ENCODE measurements around the gene USP40.

USP40 gene

DNA sequence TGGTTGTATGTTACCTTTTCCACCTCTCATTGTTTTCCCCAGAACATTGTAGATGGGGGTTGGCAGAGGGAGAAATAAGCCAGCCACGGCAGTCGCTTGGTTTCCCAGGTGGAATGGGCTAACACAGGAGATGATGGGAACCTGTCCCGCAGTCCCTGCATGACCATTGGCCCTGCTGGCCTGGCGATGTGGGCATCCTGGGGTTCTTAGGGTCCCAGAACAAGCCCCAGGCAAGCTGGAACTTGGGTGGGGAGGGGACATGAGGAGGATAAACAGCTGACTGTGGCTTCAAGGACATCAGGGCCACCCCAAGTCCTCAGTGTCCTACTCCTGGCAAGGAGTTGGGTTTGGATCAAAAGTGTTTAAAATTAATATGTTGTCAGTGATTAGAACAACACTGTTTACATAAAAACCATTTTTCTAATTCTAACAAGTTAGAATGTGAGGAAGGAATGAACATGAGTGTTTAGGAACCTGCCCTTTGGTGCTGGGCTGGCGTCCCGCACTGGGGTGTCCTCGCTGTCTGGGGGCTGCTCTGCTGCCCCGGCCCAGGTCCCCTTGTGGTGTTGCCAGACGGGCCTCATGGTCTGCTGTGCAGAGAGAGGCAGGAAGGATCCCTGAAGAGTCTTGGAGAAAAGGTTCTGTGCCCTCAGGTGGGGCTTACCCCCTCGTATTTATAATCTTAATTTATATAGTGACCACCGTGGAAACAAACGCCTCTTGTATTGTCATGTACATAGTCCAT is 95.1 kb downstream of the USP40 start:
- no peak for TF ChIP-seq EZH2phosphoT487 (IDR thresholded peaks at IDR 0.05; ENCODE audit: borderline replicate concordance)
- TF ChIP-seq, protein P1, sequence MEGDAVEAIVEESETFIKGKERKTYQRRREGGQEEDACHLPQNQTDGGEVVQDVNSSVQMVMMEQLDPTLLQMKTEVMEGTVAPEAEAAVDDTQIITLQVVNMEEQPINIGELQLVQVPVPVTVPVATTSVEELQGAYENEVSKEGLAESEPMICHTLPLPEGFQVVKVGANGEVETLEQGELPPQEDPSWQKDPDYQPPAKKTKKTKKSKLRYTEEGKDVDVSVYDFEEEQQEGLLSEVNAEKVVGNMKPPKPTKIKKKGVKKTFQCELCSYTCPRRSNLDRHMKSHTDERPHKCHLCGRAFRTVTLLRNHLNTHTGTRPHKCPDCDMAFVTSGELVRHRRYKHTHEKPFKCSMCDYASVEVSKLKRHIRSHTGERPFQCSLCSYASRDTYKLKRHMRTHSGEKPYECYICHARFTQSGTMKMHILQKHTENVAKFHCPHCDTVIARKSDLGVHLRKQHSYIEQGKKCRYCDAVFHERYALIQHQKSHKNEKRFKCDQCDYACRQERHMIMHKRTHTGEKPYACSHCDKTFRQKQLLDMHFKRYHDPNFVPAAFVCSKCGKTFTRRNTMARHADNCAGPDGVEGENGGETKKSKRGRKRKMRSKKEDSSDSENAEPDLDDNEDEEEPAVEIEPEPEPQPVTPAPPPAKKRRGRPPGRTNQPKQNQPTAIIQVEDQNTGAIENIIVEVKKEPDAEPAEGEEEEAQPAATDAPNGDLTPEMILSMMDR (conservative IDR thresholded peaks at IDR 0.05; ENCODE audit: low read length), result no peak
- Histone ChIP-seq H3K9ac (ENCODE audit: low read depth, low read length, poor library complexity, severe bottlenecking) (no peak overlapping the region), H3K79me2 (ENCODE audit: insufficient read depth, low read length) (no peaks in the 10 kb centered on the region), H3K9me3 (ENCODE audit: insufficient read depth, low read depth, low read length) (no peaks in the 10 kb centered on the region), H3K9me2 (replicated peaks; ENCODE audit: low read depth, low read length) (no peaks in the 10 kb centered on the region), H3K4me1 (ENCODE audit: insufficient read depth, low read length, poor library complexity, severe bottlenecking) (no peaks in the 10 kb centered on the region), H3F3A (ENCODE audit: low read depth) (no peaks in the 10 kb centered on the region), H3K36me3 (ENCODE audit: insufficient read depth, low read length) (peaks cover 48% of the 10 kb centered on the region; the same call in 1 of the 2 replicates), H3K4me2 (ENCODE audit: low read depth, low read length, poor library complexity, severe bottlenecking) (no peak overlapping the region), H3K4me3 (ENCODE audit: low read length, poor library complexity, severe bottlenecking) (no peak overlapping the region), H2AFZ (ENCODE audit: low read length) (no peak overlapping the region), H3K27me3 (ENCODE audit: insufficient read depth, low read length, poor library complexity, severe bottlenecking) (no peaks in the 10 kb centered on the region), H4K20me1 (ENCODE audit: insufficient read depth, low read length, poor library complexity, severe bottlenecking) (no peaks in the 10 kb centered on the region)

DNA sequence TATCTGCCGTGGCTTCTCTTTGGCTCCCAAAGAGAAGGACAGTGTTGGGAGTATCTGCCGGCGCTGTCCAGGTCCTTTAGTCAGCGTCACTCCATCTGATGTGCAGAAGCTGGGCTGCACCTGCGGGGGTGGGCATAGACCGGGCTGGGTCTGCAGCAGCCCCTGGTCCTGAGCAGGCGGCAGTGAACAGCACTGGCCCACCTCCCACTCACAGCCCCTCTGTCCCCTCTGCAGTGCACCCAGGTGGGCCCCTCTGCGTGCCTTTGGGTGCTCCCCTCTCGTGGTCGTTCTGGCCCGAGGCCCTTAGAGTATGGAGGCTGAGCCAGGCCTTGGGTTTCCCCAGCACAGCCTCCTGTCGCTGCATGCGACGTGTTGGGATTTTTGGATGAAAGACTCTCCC is 95.7 kb downstream of the USP40 start:
- H3K4me3 ChIP-seq (ENCODE audit: low read length, poor library complexity, severe bottlenecking), result no peak overlapping the region
- no peaks in the 10 kb centered on the region for H3K27me3 ChIP-seq (ENCODE audit: insufficient read depth, low read length, poor library complexity, severe bottlenecking)
- peaks cover 50% of the 10 kb centered on the region; the same call in 1 of the 2 replicates for H3K36me3 ChIP-seq (ENCODE audit: insufficient read depth, low read length)
- H3K9ac ChIP-seq (ENCODE audit: low read depth, low read length, poor library complexity, severe bottlenecking), result no peak overlapping the region
- H3K79me2 ChIP-seq (ENCODE audit: insufficient read depth, low read length), result no peaks in the 10 kb centered on the region
- H3K9me3 ChIP-seq (ENCODE audit: insufficient read depth, low read depth, low read length), result no peaks in the 10 kb centered on the region
- no peaks in the 10 kb centered on the region for H3F3A ChIP-seq (ENCODE audit: low read depth)
- no peaks in the 10 kb centered on the region for H4K20me1 ChIP-seq (ENCODE audit: insufficient read depth, low read length, poor library complexity, severe bottlenecking)
- H2AFZ ChIP-seq (ENCODE audit: low read length), result no peak overlapping the region
- no peaks in the 10 kb centered on the region for H3K4me1 ChIP-seq (ENCODE audit: insufficient read depth, low read length, poor library complexity, severe bottlenecking)
- H3K4me2 ChIP-seq (ENCODE audit: low read depth, low read length, poor library complexity, severe bottlenecking), result no peak overlapping the region
- H3K9me2 ChIP-seq (replicated peaks; ENCODE audit: low read depth, low read length), result no peaks in the 10 kb centered on the region
- TF ChIP-seq, protein P1 (conservative IDR thresholded peaks at IDR 0.05; ENCODE audit: low read length), result no peak
- no peak for TF ChIP-seq EZH2phosphoT487 (IDR thresholded peaks at IDR 0.05; ENCODE audit: borderline replicate concordance)

DNA sequence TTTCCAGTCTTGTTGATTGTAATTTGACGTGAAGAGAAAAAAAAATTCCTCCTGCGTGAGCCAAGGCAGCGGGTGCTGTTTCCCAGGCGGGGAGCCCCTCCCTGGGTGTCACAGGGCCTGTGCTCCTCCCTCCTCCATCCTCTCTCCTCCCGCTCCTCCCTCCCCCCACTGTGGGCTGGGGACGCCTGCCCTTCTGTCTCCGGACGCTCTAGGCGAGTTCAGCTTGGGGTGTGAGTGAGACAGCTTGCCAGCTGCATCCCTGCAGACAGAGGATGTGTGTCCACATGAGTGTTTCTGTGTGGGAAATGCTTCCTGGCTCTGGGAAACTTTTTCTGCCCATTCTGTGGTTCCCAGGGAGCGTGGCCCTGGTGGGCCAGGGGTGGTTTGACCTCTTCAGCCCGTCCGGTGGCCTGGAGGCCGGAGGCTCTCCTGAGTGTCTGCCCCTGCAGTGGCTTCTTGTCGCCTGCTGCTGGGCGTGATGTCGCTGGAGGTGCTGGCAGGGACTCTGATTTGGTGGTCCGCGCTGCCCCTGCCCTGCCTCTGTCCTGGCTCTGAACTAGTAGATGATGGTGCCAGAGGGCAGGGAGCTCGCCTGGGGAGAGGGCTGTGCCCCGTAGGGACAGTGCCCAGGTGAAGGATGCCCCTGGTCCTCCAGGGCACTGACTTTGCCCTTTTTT is 96.4 kb downstream of the USP40 start:
- Histone ChIP-seq H3K79me2 (ENCODE audit: insufficient read depth, low read length) (no peaks in the 10 kb centered on the region), H3K4me3 (ENCODE audit: low read length, poor library complexity, severe bottlenecking) (no peak overlapping the region), H3K36me3 (ENCODE audit: insufficient read depth, low read length) (peaks cover 50% of the 10 kb centered on the region; the same call in 1 of the 2 replicates), H3K27me3 (ENCODE audit: insufficient read depth, low read length, poor library complexity, severe bottlenecking) (no peaks in the 10 kb centered on the region), H2AFZ (ENCODE audit: low read length) (no peak overlapping the region), H3K4me1 (ENCODE audit: insufficient read depth, low read length, poor library complexity, severe bottlenecking) (no peaks in the 10 kb centered on the region), H3F3A (ENCODE audit: low read depth) (no peaks in the 10 kb centered on the region), H3K9me2 (replicated peaks; ENCODE audit: low read depth, low read length) (no peaks in the 10 kb centered on the region), H3K9ac (ENCODE audit: low read depth, low read length, poor library complexity, severe bottlenecking) (no peak overlapping the region), H3K4me2 (ENCODE audit: low read depth, low read length, poor library complexity, severe bottlenecking) (no peak overlapping the region), H3K9me3 (ENCODE audit: insufficient read depth, low read depth, low read length) (no peaks in the 10 kb centered on the region), H4K20me1 (ENCODE audit: insufficient read depth, low read length, poor library complexity, severe bottlenecking) (no peaks in the 10 kb centered on the region)
- TF ChIP-seq, protein P1 (conservative IDR thresholded peaks at IDR 0.05; ENCODE audit: low read length), result no peak

Measured in Loucy (cell line).